ENCODE measurements around the gene LPIN3.
A peak's percentile ranks its signal among the peaks of the same experiment; 100 is the strongest.

Gene LPIN3

GRCh38 chr20:41352666-41353065 is 12.0 kb downstream of the LPIN3 start:
- H3F3A ChIP-seq (ENCODE audit: low read depth) = no peaks in the 10 kb centered on the region
- no peak overlapping the region for H2AFZ ChIP-seq (ENCODE audit: low read length)
- H4K20me1 ChIP-seq (ENCODE audit: insufficient read depth, low read length, poor library complexity, severe bottlenecking) = no peaks in the 10 kb centered on the region
- H3K4me2 ChIP-seq (ENCODE audit: low read depth, low read length, poor library complexity, severe bottlenecking) = no peak overlapping the region
- no peaks in the 10 kb centered on the region for H3K79me2 ChIP-seq (ENCODE audit: insufficient read depth, low read length)
- H3K4me3 ChIP-seq (ENCODE audit: low read length, poor library complexity, severe bottlenecking) = no peak overlapping the region
- H3K27me3 ChIP-seq (ENCODE audit: insufficient read depth, low read length, poor library complexity, severe bottlenecking) = no peaks in the 10 kb centered on the region
- no peaks in the 10 kb centered on the region for H3K36me3 ChIP-seq (ENCODE audit: insufficient read depth, low read length)
- H3K9me2 ChIP-seq (replicated peaks; ENCODE audit: low read depth, low read length) = no peaks in the 10 kb centered on the region
- H3K9me3 ChIP-seq (ENCODE audit: insufficient read depth, low read depth, low read length) = no peaks in the 10 kb centered on the region
- no peak overlapping the region for H3K9ac ChIP-seq (ENCODE audit: low read depth, low read length, poor library complexity, severe bottlenecking)
- no peaks in the 10 kb centered on the region for H3K4me1 ChIP-seq (ENCODE audit: insufficient read depth, low read length, poor library complexity, severe bottlenecking)
- no peak for TF ChIP-seq EZH2phosphoT487 (IDR thresholded peaks at IDR 0.05; ENCODE audit: borderline replicate concordance)
- peak; percentile 17 for TF ChIP-seq CTCF (conservative IDR thresholded peaks at IDR 0.05; ENCODE audit: low read length)

- no peaks in the 10 kb centered on the region for H3K27me3 ChIP-seq (ENCODE audit: insufficient read depth, low read length, poor library complexity, severe bottlenecking)
- H3K9me3 ChIP-seq (ENCODE audit: insufficient read depth, low read depth, low read length) = no peaks in the 10 kb centered on the region
- H3K9ac ChIP-seq (ENCODE audit: low read depth, low read length, poor library complexity, severe bottlenecking) = no peak overlapping the region
- no peaks in the 10 kb centered on the region for H3K9me2 ChIP-seq (replicated peaks; ENCODE audit: low read depth, low read length)
- H4K20me1 ChIP-seq (ENCODE audit: insufficient read depth, low read length, poor library complexity, severe bottlenecking) = no peaks in the 10 kb centered on the region
- H3K36me3 ChIP-seq (ENCODE audit: insufficient read depth, low read length) = no peaks in the 10 kb centered on the region
- H3K4me1 ChIP-seq (ENCODE audit: insufficient read depth, low read length, poor library complexity, severe bottlenecking) = no peaks in the 10 kb centered on the region
- H3K79me2 ChIP-seq (ENCODE audit: insufficient read depth, low read length) = no peaks in the 10 kb centered on the region
- no peak for TF ChIP-seq EZH2phosphoT487 (IDR thresholded peaks at IDR 0.05; ENCODE audit: borderline replicate concordance)
- no peak for TF ChIP-seq CTCF (conservative IDR thresholded peaks at IDR 0.05; ENCODE audit: low read length)
- H3F3A ChIP-seq (ENCODE audit: low read depth) = no peaks in the 10 kb centered on the region
- H2AFZ ChIP-seq (ENCODE audit: low read length) = no peak overlapping the region
- H3K4me3 ChIP-seq (ENCODE audit: low read length, poor library complexity, severe bottlenecking) = no peak overlapping the region
- no peak overlapping the region for H3K4me2 ChIP-seq (ENCODE audit: low read depth, low read length, poor library complexity, severe bottlenecking)
Observed at GRCh38 chr20:41353530-41353929, 12.9 kb downstream of the LPIN3 start.

GRCh38 chr20:41355192-41355591 is 14.6 kb downstream of the LPIN3 start:
- Histone ChIP-seq H3K9me2 (replicated peaks; ENCODE audit: low read depth, low read length) (no peaks in the 10 kb centered on the region), H4K20me1 (ENCODE audit: insufficient read depth, low read length, poor library complexity, severe bottlenecking) (no peaks in the 10 kb centered on the region), H3K79me2 (ENCODE audit: insufficient read depth, low read length) (no peaks in the 10 kb centered on the region), H3K4me3 (ENCODE audit: low read length, poor library complexity, severe bottlenecking) (no peak overlapping the region), H3K9ac (ENCODE audit: low read depth, low read length, poor library complexity, severe bottlenecking) (no peak overlapping the region), H3F3A (ENCODE audit: low read depth) (no peaks in the 10 kb centered on the region), H2AFZ (ENCODE audit: low read length) (no peak overlapping the region), H3K36me3 (ENCODE audit: insufficient read depth, low read length) (no peaks in the 10 kb centered on the region), H3K9me3 (ENCODE audit: insufficient read depth, low read depth, low read length) (no peaks in the 10 kb centered on the region), H3K27me3 (ENCODE audit: insufficient read depth, low read length, poor library complexity, severe bottlenecking) (no peaks in the 10 kb centered on the region), H3K4me2 (ENCODE audit: low read depth, low read length, poor library complexity, severe bottlenecking) (no peak overlapping the region), H3K4me1 (ENCODE audit: insufficient read depth, low read length, poor library complexity, severe bottlenecking) (no peaks in the 10 kb centered on the region)
- TF ChIP-seq EZH2phosphoT487 (IDR thresholded peaks at IDR 0.05; ENCODE audit: borderline replicate concordance) (no peak), CTCF (conservative IDR thresholded peaks at IDR 0.05; ENCODE audit: low read length) (no peak)
